GM12872 (cell line): ENCODE measurements around the gene CLSTN1.

Experiments
- TF ChIP-seq, protein P1 (sequence below): IDR thresholded peaks from 3 replicates; pipeline ENCODE4 v1.5.1; 2011; ENCODE audit warnings: low read depth, mild to moderate bottlenecking, low read length, moderate library complexity; ENCODE audit not compliant: insufficient read depth

Gene CLSTN1

DNA sequence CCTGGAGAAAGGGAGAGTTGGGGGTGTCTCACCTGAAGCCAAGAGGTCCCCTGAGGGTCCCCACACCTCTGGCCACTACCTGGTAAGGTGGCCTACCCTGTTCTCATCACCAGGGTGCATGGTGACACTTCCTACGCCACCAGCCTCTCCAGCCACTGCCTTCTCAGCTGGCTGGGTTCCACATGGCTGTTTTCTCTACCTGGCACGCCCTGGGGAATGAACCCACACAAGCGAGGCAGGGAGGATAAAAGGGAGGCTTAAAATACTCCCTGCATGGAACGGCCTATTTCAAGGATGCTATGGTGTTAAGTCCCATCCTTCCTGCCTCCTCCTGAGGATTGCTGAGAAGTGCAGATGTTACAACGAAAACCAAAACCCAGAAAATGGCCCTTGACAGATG, 87.5 kb downstream of the CLSTN1 start:
- TF ChIP-seq, protein P1, sequence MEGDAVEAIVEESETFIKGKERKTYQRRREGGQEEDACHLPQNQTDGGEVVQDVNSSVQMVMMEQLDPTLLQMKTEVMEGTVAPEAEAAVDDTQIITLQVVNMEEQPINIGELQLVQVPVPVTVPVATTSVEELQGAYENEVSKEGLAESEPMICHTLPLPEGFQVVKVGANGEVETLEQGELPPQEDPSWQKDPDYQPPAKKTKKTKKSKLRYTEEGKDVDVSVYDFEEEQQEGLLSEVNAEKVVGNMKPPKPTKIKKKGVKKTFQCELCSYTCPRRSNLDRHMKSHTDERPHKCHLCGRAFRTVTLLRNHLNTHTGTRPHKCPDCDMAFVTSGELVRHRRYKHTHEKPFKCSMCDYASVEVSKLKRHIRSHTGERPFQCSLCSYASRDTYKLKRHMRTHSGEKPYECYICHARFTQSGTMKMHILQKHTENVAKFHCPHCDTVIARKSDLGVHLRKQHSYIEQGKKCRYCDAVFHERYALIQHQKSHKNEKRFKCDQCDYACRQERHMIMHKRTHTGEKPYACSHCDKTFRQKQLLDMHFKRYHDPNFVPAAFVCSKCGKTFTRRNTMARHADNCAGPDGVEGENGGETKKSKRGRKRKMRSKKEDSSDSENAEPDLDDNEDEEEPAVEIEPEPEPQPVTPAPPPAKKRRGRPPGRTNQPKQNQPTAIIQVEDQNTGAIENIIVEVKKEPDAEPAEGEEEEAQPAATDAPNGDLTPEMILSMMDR = no peak

DNA sequence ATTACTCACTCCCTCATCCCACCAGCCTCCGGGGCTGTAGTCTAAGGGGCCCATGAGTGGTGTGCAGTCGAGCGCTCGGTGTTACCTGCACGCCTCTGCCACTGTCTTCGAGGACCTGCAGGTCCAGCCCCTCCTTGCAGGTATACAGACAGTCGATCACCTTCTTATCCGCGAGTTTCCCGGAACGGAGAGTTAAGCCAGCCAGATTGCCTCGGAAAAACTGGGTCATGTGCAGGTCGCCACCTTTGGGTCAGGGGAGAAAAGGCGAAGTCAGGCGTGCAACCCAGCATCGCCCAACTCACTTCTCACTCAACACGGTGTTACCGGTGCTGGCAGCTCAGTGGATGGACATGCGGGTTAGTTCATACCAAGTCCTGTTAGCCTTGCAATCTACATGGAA, 88.0 kb downstream of the CLSTN1 start:
- TF ChIP-seq, protein P1 = no peak

DNA sequence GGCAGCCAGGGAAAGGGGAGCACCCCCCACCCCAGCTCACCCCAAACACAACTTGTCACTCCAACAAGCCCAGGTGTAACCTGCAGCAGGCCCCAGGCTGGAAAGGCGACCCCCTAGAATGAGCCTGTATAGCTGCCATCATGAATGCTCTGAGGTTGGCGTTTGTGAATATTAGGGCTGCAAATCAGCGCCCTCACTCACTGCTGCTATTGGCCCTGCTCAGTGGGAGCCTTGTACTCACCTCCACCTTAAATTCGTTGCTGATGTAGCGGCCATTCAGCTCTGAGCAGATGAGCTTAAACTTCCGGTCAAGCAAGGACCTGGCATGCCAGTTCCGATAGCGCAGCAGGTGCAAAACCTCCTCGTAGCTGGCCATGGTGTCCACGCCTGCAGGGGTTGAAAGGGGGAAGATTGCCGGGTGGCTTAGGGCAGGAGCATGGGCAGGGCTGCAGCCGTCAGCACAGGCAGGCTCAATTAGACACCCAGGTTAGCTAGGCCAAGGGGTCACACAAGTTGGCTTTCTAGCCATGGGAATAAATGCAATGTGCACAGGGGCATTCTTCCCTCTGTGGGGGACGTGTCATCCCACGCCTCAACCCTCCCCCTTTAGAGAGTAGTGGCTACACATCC, 90.5 kb downstream of the CLSTN1 start:
- TF ChIP-seq, protein P1 = no peak

DNA sequence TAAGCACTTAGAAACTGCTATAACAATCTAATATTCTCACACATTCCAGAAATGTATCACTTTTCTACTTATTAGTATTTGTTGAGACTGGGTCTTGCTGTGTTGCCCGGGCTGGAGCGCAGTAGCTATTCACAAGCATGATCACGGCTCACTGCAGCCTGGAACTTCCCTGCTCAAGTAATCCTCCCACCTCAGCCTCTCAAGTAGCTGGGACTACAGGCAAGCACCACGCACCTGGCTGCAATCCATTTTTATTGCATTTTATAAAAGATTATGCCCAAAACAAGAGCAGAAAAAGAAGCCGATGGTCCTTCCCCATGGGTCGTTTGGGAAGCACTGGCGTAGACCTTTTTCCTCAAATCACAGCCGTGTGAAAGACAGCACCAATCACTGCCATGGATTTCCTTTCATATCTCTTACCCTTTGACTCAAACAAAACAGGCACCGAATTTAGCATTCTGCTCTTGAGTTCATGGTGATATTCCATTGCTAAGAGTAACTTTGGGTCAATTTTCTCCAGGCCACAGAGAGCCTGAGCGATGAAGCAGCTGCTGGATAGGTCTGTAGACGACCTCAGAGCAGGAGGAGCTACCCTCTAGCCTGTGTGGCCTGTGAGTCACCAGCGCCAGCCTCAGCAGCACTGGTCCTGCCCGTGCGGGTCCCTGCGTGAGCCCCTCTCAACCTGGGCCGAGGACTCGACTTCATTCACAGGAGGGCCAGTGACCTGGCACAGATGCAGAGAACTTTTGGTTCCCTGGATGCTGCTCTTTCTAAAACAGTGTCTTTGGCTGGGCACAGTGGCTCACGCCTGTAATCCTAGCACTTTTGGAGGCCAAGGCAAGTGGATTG, 91.4 kb downstream of the CLSTN1 start:
- TF ChIP-seq, protein P1 = no peak

DNA sequence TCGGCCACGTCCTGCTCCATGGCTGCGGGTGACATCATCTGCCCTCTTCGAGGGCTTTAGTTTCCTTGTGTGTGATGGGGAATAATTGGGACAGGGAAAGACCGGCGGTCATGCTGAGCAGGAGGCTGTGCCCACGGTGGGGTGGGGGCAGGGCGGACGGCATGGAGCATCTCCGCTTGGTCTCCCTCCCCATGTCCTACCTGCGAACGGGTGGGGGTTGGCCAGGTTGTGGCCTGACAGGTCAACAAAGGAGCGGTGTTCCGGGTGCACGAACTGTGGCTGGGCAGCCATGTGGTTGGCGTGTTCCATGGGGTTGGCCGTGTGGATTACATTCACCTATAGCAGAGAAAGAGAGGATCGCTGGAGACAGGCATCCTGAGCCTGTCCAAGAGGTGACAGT, 92.2 kb downstream of the CLSTN1 start:
- TF ChIP-seq, protein P1 = no peak

DNA sequence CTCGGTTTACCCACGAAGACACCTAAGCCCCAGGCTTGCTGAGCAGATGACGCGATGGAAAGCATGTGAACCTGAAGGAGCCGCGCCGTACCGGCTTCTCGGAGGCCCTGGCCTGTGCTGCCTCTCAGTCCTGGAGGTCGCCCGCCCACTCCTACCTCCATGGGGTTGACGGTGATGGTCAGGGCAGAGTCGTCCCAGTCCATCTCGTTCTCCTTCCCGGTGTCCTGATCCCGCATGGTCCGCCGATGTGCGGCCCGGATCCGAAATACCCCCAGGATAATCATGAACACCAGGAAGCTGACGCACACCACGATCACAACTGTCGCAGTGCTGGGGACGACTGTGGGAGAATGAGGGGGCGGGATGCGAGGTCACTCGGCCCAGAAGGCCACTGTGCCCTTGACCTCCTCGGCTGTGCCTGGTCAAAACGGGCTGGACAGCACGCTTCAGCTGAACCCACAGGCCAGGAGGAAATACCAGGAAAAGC, 92.7 kb downstream of the CLSTN1 start:
- TF ChIP-seq, protein P1 = no peak

DNA sequence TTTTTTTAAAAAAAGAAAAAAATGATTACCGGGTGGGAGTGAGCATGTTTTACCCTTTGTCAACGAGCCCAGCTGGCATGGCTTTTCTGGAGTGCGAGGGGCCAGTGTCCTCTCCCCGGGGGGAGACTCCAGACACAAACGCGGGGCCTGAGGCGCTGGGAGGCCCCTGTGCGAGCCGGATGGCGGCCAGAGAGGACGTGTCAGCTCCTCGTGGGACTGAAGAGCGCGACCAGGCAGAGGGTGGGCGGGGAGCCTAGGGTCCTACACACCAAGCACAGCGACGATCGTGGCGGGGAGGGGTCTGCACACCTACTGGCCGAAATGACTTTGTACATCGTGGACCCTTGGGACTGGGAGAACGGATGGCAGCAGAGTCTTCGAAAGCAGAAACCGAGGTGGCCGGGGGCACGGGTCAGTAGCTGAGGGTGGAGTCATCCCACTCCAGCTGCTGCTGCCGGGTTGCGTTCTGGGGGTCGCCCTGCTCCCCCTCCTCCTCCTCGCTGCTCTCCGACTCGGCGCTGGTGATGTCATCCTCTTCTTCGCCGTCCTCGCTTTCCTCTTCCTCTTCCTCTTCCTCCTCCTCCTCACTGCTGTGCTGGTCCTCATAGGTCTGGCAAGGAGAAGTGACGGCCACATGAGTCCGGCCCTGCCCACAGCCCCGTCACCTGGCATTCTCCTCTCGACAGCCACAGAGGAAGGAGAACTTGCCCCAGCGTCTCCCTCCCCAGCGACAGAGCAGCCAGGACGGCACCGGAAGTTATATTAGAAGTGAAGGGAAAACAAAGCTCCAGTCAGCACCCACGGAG, 93.5 kb downstream of the CLSTN1 start:
- TF ChIP-seq, protein P1 = no peak
